ENCODE data around the gene ORM2. TPM values are rescaled to one million over a fixed set of nuclear protein-coding genes. Genes with fewer than 3 reads are reported as not detected.

ORM2 gene
- total and polyA plus RNA-seq, 9 donors, result 0.52 to 2.6 (median 0.82) TPM; not detected in 6

DNA sequence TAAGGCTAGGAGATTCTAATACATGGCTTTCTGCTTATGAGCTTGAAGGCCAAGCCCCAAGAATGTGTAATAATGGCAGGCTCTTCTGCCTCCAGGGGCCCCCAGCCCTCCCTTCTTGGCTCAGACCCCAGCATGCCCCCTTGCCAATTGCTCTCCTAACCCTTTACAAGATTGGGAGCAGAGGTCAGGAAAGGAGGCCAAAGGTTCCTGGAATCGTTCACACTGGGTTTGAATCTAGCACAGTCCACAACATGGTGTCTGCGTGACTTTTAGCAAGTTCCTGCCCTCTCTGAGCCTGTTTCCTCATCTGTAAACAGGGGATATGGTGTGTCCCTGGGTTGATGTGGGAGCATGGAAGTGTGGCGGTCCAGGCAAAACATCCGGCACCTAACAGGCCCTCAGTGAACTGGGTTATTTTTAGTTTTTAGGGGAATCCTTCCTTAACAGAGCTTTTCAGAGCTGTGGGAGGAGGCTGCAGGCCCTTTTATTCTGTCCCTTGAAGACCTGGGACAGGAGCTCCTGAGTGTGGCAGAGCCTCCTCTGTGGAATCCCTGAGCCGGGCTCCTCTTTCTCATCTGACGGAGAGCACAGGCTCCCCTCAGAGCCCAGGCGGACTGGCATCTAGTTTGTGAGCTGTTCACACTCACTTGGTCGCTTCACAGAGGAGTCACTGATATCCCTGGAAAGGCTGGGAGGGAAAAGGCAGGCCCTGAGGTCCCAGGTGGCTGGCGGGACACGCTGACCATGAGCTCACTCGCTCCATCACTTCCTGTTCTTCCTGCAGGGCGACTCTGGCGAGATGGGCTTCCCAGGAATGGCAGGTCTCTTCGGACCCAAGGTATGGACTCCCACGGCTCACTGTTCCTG is 30.1 kb upstream of the ORM2 start:
- Histone ChIP-seq H3K9me3 (no peaks in the 10 kb centered on the region), H3K27me3 (no peaks in the 10 kb centered on the region), H3K36me3 (no peaks in the 10 kb centered on the region), H3K27ac (no peak overlapping the region), H3K4me3 (no peak overlapping the region), H3K4me1 (ENCODE audit: insufficient read depth) (no peaks in the 10 kb centered on the region)
- intact Hi-C loops (cut with DNase I), result loop anchor here in 1 of 4 donors (5.0 kb wide), 1 partner anchor 142 kb away; the partner anchor contains the start of gene COL27A1
- peak in 4 of 5 donors; percentile 2 to 19 (median 10) for DNase-seq
- TF ChIP-seq EP300 (IDR thresholded peaks at IDR 0.05), result no peak
- no peak for TF ChIP-seq POLR2A (IDR thresholded peaks at IDR 0.05)
- TF ChIP-seq, protein P1, sequence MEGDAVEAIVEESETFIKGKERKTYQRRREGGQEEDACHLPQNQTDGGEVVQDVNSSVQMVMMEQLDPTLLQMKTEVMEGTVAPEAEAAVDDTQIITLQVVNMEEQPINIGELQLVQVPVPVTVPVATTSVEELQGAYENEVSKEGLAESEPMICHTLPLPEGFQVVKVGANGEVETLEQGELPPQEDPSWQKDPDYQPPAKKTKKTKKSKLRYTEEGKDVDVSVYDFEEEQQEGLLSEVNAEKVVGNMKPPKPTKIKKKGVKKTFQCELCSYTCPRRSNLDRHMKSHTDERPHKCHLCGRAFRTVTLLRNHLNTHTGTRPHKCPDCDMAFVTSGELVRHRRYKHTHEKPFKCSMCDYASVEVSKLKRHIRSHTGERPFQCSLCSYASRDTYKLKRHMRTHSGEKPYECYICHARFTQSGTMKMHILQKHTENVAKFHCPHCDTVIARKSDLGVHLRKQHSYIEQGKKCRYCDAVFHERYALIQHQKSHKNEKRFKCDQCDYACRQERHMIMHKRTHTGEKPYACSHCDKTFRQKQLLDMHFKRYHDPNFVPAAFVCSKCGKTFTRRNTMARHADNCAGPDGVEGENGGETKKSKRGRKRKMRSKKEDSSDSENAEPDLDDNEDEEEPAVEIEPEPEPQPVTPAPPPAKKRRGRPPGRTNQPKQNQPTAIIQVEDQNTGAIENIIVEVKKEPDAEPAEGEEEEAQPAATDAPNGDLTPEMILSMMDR (IDR thresholded peaks at IDR 0.05), result no peak
- WGBS, 3 donors, result 88 to 93% (median 90%) methylated on average over 15 of the region's 15 CpGs

DNA sequence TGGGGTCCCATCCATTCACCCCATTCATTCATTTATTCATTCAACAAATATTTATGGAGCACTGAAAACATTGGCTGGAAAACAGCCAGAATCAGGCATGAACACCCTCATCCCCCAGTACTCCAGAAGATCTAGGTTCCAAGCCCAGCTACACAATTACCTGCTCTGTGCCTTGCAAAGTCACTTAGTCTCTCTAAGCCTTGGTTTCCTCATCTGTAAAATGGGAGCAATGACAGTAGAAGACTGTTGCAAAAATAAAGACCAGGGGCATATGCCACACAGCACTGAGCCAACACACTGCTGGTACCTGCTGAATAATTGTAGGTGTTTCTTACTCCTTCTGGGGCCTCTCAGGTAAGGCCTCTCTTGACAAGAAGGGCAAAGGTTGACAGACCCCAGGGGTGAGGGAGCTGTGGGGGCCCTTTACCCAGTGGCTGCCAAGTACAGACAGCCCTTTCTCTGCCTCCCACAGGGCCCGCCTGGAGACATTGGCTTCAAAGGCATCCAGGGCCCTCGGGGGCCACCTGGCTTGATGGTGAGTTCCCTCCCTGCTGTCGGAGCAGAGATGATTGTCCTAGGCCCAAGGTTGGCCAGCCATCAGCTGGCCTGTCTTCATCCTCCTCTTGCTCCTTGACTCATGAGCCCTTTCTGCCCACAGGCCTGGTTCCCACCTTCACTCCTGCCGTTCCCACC is 29.4 kb upstream of the ORM2 start:
- no peaks in the 10 kb centered on the region for H3K9me3 ChIP-seq
- WGBS, 3 donors, result 83 to 94% (median 92%) methylated on average over 4 of the region's 4 CpGs
- intact Hi-C loops (cut with DNase I), result loop anchor here in 1 of 4 donors (5.0 kb wide), 1 partner anchor 143 kb away; the partner anchor contains the start of gene COL27A1
- peak in 3 of 5 donors; percentile 3 to 23 (median 13) for DNase-seq
- H3K4me3 ChIP-seq, result no peak overlapping the region
- H3K36me3 ChIP-seq, result no peaks in the 10 kb centered on the region
- no peaks in the 10 kb centered on the region for H3K27me3 ChIP-seq
- no peak overlapping the region for H3K27ac ChIP-seq
- H3K4me1 ChIP-seq (ENCODE audit: insufficient read depth), result peaks cover under 1% of the 10 kb centered on the region
- TF ChIP-seq POLR2A (IDR thresholded peaks at IDR 0.05) (no peak), EP300 (IDR thresholded peaks at IDR 0.05) (no peak)
- TF ChIP-seq, protein P1 (IDR thresholded peaks at IDR 0.05), result no peak

DNA sequence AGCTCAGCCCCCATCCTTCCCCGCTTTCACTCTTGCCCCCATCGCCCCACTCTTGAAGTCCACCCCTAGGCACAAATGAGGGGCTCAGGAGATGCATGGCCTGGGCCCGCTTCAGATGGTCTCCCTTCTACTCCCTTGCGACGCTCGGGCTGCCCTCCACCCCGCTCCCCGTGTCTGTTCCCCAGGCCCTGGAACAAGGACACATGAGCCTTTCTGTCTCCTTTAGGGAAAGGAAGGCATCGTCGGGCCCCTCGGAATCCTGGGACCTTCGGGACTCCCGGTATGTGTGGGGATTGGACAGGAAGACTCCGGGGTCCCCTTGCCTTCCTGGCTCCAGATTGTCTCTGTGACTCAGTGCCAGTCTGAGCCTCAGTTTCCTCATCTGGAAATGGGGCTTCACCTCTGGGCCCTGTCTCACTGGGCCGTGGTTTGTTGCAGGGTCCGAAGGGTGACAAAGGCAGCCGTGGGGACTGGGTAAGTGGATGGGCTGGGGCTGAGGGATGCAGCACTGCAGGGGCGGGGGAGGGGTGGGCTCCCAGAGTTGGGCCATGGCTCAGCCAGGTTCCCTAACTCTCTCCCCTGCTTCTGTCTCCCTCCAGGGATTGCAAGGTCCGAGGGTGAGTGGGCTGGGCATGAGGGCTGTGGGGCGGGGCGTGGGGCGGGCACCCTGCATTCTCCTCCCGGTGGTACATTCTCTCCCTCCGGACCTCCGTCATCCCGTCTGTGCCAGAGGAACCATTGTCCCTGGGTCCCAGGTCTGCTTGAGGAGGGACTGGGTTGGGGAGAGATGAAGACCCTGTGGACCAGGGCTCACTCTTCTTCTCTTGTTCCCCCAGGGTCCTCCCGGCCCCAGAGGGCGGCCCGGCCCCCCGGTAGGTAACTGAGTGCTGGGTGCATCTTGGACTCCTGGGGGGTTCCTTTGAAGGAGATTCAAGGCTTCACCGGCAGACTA is 28.5 kb upstream of the ORM2 start:
- no peaks in the 10 kb centered on the region for H3K36me3 ChIP-seq
- H3K9me3 ChIP-seq, result no peaks in the 10 kb centered on the region

More for the DNA sequence above, 28.5 kb upstream of the ORM2 start:
- Histone ChIP-seq H3K4me1 (ENCODE audit: insufficient read depth) (peaks cover 5% of the 10 kb centered on the region), H3K4me3 (no peak overlapping the region), H3K27me3 (no peaks in the 10 kb centered on the region), H3K27ac (no peak overlapping the region)
- TF ChIP-seq EP300 (IDR thresholded peaks at IDR 0.05), result no peak
- TF ChIP-seq, protein P1 (IDR thresholded peaks at IDR 0.05), result no peak
- TF ChIP-seq POLR2A (IDR thresholded peaks at IDR 0.05), result no peak
- DNase-seq, result peak in 4 of 5 donors; percentile 7 to 23 (median 12)
- 91 to 93% (median 93%) methylated on average over 28 to 31 of the region's 31 CpGs for WGBS, 3 donors
- intact Hi-C loops (cut with DNase I), result loop anchor here in 1 of 4 donors (5.0 kb wide), 1 partner anchor 144 kb away; the partner anchor contains the start of gene COL27A1
